Measurements from ENCODE around the gene B4GAT1. TPM values are rescaled to one million over a fixed set of nuclear protein-coding genes. Genes with fewer than 3 reads are reported as not detected.

B4GAT1 gene
- total and polyA plus RNA-seq, 9 of the 15 experiments (the other 6 are each of a cell fraction or from before 2014, with no cell fraction given): 0.86 to 9.5 (median 3.8) TPM

DNA sequence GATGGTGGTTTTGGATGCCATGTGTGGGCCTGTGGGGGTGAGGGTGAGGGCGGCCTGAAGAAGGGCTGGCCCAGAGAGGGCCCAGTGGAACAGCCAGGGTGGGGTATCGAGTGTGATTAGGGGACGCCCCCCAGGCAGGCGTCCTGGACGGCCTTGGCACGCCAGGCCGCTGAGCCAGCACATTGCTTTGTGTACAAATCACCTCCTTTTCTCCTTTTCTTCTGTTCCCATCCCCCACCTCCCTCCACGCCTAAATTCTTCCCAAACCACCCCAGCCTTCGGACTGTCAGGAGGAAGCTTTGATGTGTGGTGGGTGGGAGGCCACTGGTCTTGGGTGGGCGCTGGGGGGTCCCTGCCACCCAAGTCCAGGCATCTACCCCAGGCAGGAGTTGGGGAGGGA, 22.8 kb downstream of the B4GAT1 start:
- 32% methylated on average over 8 of the region's 10 CpGs for WGBS (ENCODE audit: insufficient coverage, low coverage, missing lambda C conversion rate)
- BruUV-seq (replicated peaks): no TSS peak
- H3K4me1 ChIP-seq (replicated peaks in 1 of 2; ENCODE audit: control insufficient read depth in 2 of 2, insufficient read depth in 2 of 2, low read length in 2 of 2): peaks cover 12 to 49% of the 10 kb centered on the region in 2 experiments; a peak in 4 of 5 replicates
- FAIRE-seq (no peak), ATAC-seq (no peak), DNase-seq (ENCODE audit: extremely low read depth in 1 of 4, low spot score in 3 of 4) (no peak)
- in situ Hi-C loops (cut with MboI) (loop anchor here (5.0 kb wide), 1 partner anchor 107 kb away; no protein-coding TSS in a partner anchor), intact Hi-C loops (cut with micrococcal nuclease) (no loop called here)
- H3K79me2 ChIP-seq (ENCODE audit: control insufficient read depth, insufficient read depth, low read length): no peaks in the 10 kb centered on the region
- H3K9me3 ChIP-seq (replicated peaks; ENCODE audit: control insufficient read depth, insufficient read depth, low read depth, low read length): no peaks in the 10 kb centered on the region
- TF ChIP-seq ZBTB33 (CRISPR knock-in tag; IDR thresholded peaks at IDR 0.05) (no peak), CTBP1 (IDR thresholded peaks at IDR 0.05; ENCODE audit: borderline replicate concordance) (no peak), C11orf30 (IDR thresholded peaks at IDR 0.05; ENCODE audit: low read depth) (0 out of 2 replicates have a peak, but pooled peaks have one; percentile 7)
- no peak overlapping the region for H3K27ac ChIP-seq (ENCODE audit: extremely low read depth, low read depth, low read length)
- no peaks in the 10 kb centered on the region for H4K20me1 ChIP-seq (replicated peaks; ENCODE audit: control insufficient read depth, insufficient read depth, low read length)
- H3K4me2 ChIP-seq (ENCODE audit: insufficient read depth, low read length): no peak overlapping the region
- no peak overlapping the region for H2AFZ ChIP-seq (ENCODE audit: low read depth, low read length)
- ChIA-PET POLR2A (no interaction called here), CTCF (ENCODE audit: low intra/inter-chr PET ratio) (no interaction called here)
- peak overlapping the region in 1 of 2 experiments; percentile 55; a peak in 2 of 4 replicates for H3K9ac ChIP-seq (ENCODE audit: insufficient read depth in 1 of 2, low read depth in 2 of 2, low read length in 2 of 2)
- no peaks in the 10 kb centered on the region for H3K27me3 ChIP-seq (ENCODE audit: control insufficient read depth in 2 of 2, insufficient read depth in 2 of 2, low read length in 2 of 2)
- H3K9me1 ChIP-seq (ENCODE audit: control insufficient read depth, insufficient read depth, low read length): peaks cover 4% of the 10 kb centered on the region
- H3K36me3 ChIP-seq (ENCODE audit: control insufficient read depth, insufficient read depth, low read length): no peaks in the 10 kb centered on the region
- no peak overlapping the region for H3K4me3 ChIP-seq

GRCh38 chr11:66323684-66324083, 23.7 kb downstream of the B4GAT1 start:
- DNase-seq (ENCODE audit: extremely low read depth in 1 of 4, low spot score in 3 of 4) (no peak), FAIRE-seq (no peak), ATAC-seq (no peak)
- intact Hi-C loops (cut with micrococcal nuclease) (no loop called here), in situ Hi-C loops (cut with MboI) (no loop called here)
- WGBS (ENCODE audit: insufficient coverage, low coverage, missing lambda C conversion rate): 25% methylated on average over 1 of the region's 1 CpG
- no peak overlapping the region for H3K4me2 ChIP-seq (ENCODE audit: insufficient read depth, low read length)
- no peak overlapping the region for H3K27ac ChIP-seq (ENCODE audit: extremely low read depth, low read depth, low read length)
- no peaks in the 10 kb centered on the region for H3K79me2 ChIP-seq (ENCODE audit: control insufficient read depth, insufficient read depth, low read length)
- no peak for TF ChIP-seq CXXC5 (CRISPR knock-in tag; IDR thresholded peaks at IDR 0.05)
- no peak for TF ChIP-seq ZFX (CRISPR knock-in tag; IDR thresholded peaks at IDR 0.05)
- TF ChIP-seq RBM14 (IDR thresholded peaks at IDR 0.05; ENCODE audit: borderline replicate concordance, insufficient read depth, low read depth, low read length): no peak
- peak; percentile 24; the same call in 1 of the 2 replicates for TF ChIP-seq EGR1 (conservative IDR thresholded peaks at IDR 0.05)
- no peak for TF ChIP-seq PTTG1 (tag; IDR thresholded peaks at IDR 0.05; ENCODE audit: low read depth)
- CTCF ChIA-PET (ENCODE audit: low intra/inter-chr PET ratio): no interaction called here
- no peaks in the 10 kb centered on the region for H3K27me3 ChIP-seq (ENCODE audit: control insufficient read depth in 2 of 2, insufficient read depth in 2 of 2, low read length in 2 of 2)
- peaks cover 4% of the 10 kb centered on the region for H3K9me1 ChIP-seq (ENCODE audit: control insufficient read depth, insufficient read depth, low read length)
- H3K9me3 ChIP-seq (replicated peaks; ENCODE audit: control insufficient read depth, insufficient read depth, low read depth, low read length): no peaks in the 10 kb centered on the region
- peaks cover 11 to 48% of the 10 kb centered on the region in 2 experiments; a peak in 4 of 5 replicates for H3K4me1 ChIP-seq (replicated peaks in 1 of 2; ENCODE audit: control insufficient read depth in 2 of 2, insufficient read depth in 2 of 2, low read length in 2 of 2)
- BruUV-seq (replicated peaks): no TSS peak
- POLR2A ChIA-PET: interaction anchor here (0.7 kb wide), 1 partner anchor 19 kb away, joined by 3 read pairs; no protein-coding TSS in a partner anchor
- H2AFZ ChIP-seq (ENCODE audit: low read depth, low read length): no peak overlapping the region
- no peak overlapping the region for H3K9ac ChIP-seq (ENCODE audit: insufficient read depth in 1 of 2, low read depth in 2 of 2, low read length in 2 of 2)
- no peaks in the 10 kb centered on the region for H3K36me3 ChIP-seq (ENCODE audit: control insufficient read depth, insufficient read depth, low read length)
- H4K20me1 ChIP-seq (replicated peaks; ENCODE audit: control insufficient read depth, insufficient read depth, low read length): no peaks in the 10 kb centered on the region
- no peak overlapping the region for H3K4me3 ChIP-seq
